WTC11 (cell line): ENCODE data around the gene APPBP2.

ENCODE experiments used
- ATF1 ChIP-seq: sonication (generic); formaldehyde crosslinking; IDR thresholded peaks from 2 replicates; pipeline ENCODE4 v1.8.1; 2023; ENCODE audit warnings: mild to moderate bottlenecking, moderate library complexity, missing genetic modification reagents
- ETV6 ChIP-seq: sonication (generic); formaldehyde crosslinking; IDR thresholded peaks from 2 replicates; pipeline ENCODE4 v1.8.1; 2022; ENCODE audit warnings: mild to moderate bottlenecking, missing genetic modification reagents
- KAT7 ChIP-seq: sonication (generic); formaldehyde crosslinking; IDR thresholded peaks from 2 replicates; pipeline ENCODE4 v1.8.1; 2023; ENCODE audit warnings: missing genetic modification reagents, mild to moderate bottlenecking, borderline replicate concordance
- SP1 ChIP-seq: sonication (generic); formaldehyde crosslinking; conservative IDR thresholded peaks from 2 replicates; pipeline ENCODE4 v1.8.1; 2022; ENCODE audit warnings: missing genetic modification reagents
- ZNF263 ChIP-seq: sonication (generic); formaldehyde crosslinking; IDR thresholded peaks from 2 replicates; pipeline ENCODE4 v1.8.1; 2022; ENCODE audit warnings: low read depth, mild to moderate bottlenecking, moderate library complexity, missing genetic modification reagents
- ZNF396 ChIP-seq: fragments of 250-450 bp; sonication (Bioruptor Pico); IDR thresholded peaks from 2 replicates; pipeline ENCODE4 v1.8.0; 2021; ENCODE audit warnings: mild to moderate bottlenecking, moderate library complexity, borderline replicate concordance
- TF ChIP-seq, protein P1 (sequence below): sonication (generic); formaldehyde crosslinking; conservative IDR thresholded peaks from 2 replicates; pipeline ENCODE4 v1.8.1; 2022; ENCODE audit warnings: mild to moderate bottlenecking, missing genetic modification reagents
- TF ChIP-seq, protein P2 (sequence below): fragments of 200-600 bp; IDR thresholded peaks from 2 replicates; pipeline ENCODE4 v1.8.0; 2022; ENCODE audit warnings: antibody characterized with exemption
- TF ChIP-seq, protein P3 (sequence below): fragments of 250-450 bp; sonication (Bioruptor Pico); IDR thresholded peaks from 2 replicates; pipeline ENCODE4 v1.9.0; 2021; ENCODE audit warnings: mild to moderate bottlenecking, borderline replicate concordance

DNA sequence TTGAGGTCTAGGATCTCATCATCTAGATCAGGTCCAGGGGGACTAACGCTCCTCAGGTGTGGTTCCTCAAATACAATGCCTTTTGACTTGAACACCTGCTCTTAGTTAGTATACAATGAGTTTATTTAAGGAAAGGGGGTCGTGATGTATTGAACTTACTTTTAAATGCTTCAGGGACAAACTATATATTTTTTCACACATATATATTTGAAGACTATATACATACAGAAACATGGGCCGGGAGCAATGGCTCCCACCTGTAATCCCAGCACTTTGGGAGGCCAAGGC, 122.6 kb downstream of the APPBP2 start:
- no peak for TF ChIP-seq KAT7 (CRISPR knock-in tag)
- TF ChIP-seq, protein P1, sequence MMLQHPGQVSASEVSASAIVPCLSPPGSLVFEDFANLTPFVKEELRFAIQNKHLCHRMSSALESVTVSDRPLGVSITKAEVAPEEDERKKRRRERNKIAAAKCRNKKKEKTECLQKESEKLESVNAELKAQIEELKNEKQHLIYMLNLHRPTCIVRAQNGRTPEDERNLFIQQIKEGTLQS: no peak
- TF ChIP-seq ZNF263 (CRISPR knock-in tag): no peak
- TF ChIP-seq, protein P2, sequence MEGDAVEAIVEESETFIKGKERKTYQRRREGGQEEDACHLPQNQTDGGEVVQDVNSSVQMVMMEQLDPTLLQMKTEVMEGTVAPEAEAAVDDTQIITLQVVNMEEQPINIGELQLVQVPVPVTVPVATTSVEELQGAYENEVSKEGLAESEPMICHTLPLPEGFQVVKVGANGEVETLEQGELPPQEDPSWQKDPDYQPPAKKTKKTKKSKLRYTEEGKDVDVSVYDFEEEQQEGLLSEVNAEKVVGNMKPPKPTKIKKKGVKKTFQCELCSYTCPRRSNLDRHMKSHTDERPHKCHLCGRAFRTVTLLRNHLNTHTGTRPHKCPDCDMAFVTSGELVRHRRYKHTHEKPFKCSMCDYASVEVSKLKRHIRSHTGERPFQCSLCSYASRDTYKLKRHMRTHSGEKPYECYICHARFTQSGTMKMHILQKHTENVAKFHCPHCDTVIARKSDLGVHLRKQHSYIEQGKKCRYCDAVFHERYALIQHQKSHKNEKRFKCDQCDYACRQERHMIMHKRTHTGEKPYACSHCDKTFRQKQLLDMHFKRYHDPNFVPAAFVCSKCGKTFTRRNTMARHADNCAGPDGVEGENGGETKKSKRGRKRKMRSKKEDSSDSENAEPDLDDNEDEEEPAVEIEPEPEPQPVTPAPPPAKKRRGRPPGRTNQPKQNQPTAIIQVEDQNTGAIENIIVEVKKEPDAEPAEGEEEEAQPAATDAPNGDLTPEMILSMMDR: no peak
- no peak for TF ChIP-seq ATF1 (CRISPR knock-in tag)
- TF ChIP-seq SP1 (CRISPR knock-in tag): no peak
- TF ChIP-seq, protein P3, sequence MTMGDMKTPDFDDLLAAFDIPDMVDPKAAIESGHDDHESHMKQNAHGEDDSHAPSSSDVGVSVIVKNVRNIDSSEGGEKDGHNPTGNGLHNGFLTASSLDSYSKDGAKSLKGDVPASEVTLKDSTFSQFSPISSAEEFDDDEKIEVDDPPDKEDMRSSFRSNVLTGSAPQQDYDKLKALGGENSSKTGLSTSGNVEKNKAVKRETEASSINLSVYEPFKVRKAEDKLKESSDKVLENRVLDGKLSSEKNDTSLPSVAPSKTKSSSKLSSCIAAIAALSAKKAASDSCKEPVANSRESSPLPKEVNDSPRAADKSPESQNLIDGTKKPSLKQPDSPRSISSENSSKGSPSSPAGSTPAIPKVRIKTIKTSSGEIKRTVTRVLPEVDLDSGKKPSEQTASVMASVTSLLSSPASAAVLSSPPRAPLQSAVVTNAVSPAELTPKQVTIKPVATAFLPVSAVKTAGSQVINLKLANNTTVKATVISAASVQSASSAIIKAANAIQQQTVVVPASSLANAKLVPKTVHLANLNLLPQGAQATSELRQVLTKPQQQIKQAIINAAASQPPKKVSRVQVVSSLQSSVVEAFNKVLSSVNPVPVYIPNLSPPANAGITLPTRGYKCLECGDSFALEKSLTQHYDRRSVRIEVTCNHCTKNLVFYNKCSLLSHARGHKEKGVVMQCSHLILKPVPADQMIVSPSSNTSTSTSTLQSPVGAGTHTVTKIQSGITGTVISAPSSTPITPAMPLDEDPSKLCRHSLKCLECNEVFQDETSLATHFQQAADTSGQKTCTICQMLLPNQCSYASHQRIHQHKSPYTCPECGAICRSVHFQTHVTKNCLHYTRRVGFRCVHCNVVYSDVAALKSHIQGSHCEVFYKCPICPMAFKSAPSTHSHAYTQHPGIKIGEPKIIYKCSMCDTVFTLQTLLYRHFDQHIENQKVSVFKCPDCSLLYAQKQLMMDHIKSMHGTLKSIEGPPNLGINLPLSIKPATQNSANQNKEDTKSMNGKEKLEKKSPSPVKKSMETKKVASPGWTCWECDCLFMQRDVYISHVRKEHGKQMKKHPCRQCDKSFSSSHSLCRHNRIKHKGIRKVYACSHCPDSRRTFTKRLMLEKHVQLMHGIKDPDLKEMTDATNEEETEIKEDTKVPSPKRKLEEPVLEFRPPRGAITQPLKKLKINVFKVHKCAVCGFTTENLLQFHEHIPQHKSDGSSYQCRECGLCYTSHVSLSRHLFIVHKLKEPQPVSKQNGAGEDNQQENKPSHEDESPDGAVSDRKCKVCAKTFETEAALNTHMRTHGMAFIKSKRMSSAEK (CRISPR knock-in tag): no peak
- no peak for TF ChIP-seq ETV6
- no peak for TF ChIP-seq ZNF396 (CRISPR knock-in tag)
